Panc1 (cell line): ENCODE results near the gene SEPHS2. TPM values are rescaled to one million over a fixed set of nuclear protein-coding genes. Genes with fewer than 3 reads are reported as not detected.

Source experiments
- ATAC-seq: fragments of 200-7000 bp; cut with Tn5 transposase; 2 replicates; pipeline ENCODE4 v1.9.1; 2020; ENCODE audit warnings: mild to moderate bottlenecking, moderate library complexity
- BruUV-seq: library from RNA; stranded (reverse); fragments of 400-500 nt; replicated peaks from 2 replicates; lab custom pipeline; 2021; lab: Mats Ljungman, UMichigan
- CTCF ChIA-PET: fragments of 300-600 bp; sonication (Branson Sonifier 250); formaldehyde crosslinking; loops from one replicate; lab custom pipeline; 2022; ENCODE audit warnings: antibody characterized with exemption; lab: Charles Lee
- POLR2A ChIA-PET: fragments of 300-600 bp; sonication (Branson Sonifier 250); formaldehyde crosslinking; loops from one replicate; lab custom pipeline; 2022; ENCODE audit warnings: antibody characterized with exemption; lab: Charles Lee
- DNase-seq: peaks from one replicate; pipeline ENCODE4 v3.0.0-alpha.2; 2010; ENCODE audit warnings: low read depth, low spot score
- H3K27ac ChIP-seq: 2 replicates; pipeline ENCODE4 v1.5.1; 2011; ENCODE audit warnings: mild to moderate bottlenecking, low read length, inconsistent platforms
- H3K27me3 ChIP-seq: fragments of 200-500 bp; sonication (Bioruptor generic); 2 replicates; pipeline ENCODE4 v1.6.0; 2014; ENCODE audit warnings: low read length, inconsistent platforms; ENCODE audit not compliant: control insufficient read depth, insufficient read depth
- H3K36me3 ChIP-seq: fragments of 200-500 bp; sonication (Bioruptor generic); 2 replicates; pipeline ENCODE4 v1.5.1; 2014; ENCODE audit warnings: inconsistent platforms, mild to moderate bottlenecking, low read length, moderate library complexity; ENCODE audit not compliant: control insufficient read depth, insufficient read depth
- H3K4me1 ChIP-seq: 2 replicates; pipeline ENCODE4 v1.5.1; 2011; ENCODE audit warnings: inconsistent platforms, mild to moderate bottlenecking, low read length, moderate library complexity; ENCODE audit not compliant: control insufficient read depth, insufficient read depth
- H3K4me3 ChIP-seq, 2 experiments: 2 replicates each; pipeline ENCODE4 v1.5.1; 2011 to 2012; ENCODE audit warnings: low read depth in 2 of 2, low read length in 2 of 2, mild to moderate bottlenecking in 2 of 2, inconsistent platforms in 1 of 2, moderate library complexity in 1 of 2
- H3K9me3 ChIP-seq: fragments of 200-500 bp; sonication (Bioruptor generic); 2 replicates; pipeline ENCODE4 v1.5.1; 2014; ENCODE audit warnings: low read depth, mild to moderate bottlenecking, inconsistent platforms, low read length, moderate library complexity; ENCODE audit not compliant: control insufficient read depth, insufficient read depth
- CTCF ChIP-seq: fragments of 450-650 bp; IDR thresholded peaks from 2 replicates; pipeline ENCODE4 v1.5.1; 2017; ENCODE audit warnings: mild to moderate bottlenecking
- POLR2AphosphoS5 ChIP-seq: IDR thresholded peaks from 2 replicates; pipeline ENCODE4 v1.6.1; 2012; ENCODE audit warnings: mild to moderate bottlenecking, low read depth, low read length, moderate library complexity
- REST ChIP-seq, 2 experiments: IDR thresholded peaks; 2 replicates each; pipeline ENCODE4 v1.6.1; 2011 to 2012; ENCODE audit warnings: low read depth in 2 of 2, control low read depth in 1 of 2, low read length in 1 of 2, mild to moderate bottlenecking in 1 of 2, moderate library complexity in 1 of 2; ENCODE audit not compliant: insufficient read depth in 1 of 2
- SIN3A ChIP-seq: IDR thresholded peaks from 2 replicates; pipeline ENCODE4 v1.6.1; 2012; ENCODE audit warnings: low read depth, mild to moderate bottlenecking, low read length, moderate library complexity, borderline replicate concordance; ENCODE audit not compliant: insufficient read depth
- TCF7L2 ChIP-seq: IDR thresholded peaks from 2 replicates; pipeline ENCODE4 v1.6.1; 2011; ENCODE audit warnings: mild to moderate bottlenecking, low read depth, low read length, inconsistent platforms
- in situ Hi-C: cut with HindIII; loops from 2 replicates; pipeline ENCODE4 v1.10.0; 2016; ENCODE audit warnings: low sequenced_read_pairs, low pct_unique_long_range_greater_than_20kb
- intact Hi-C: fragments of 100-400 bp; cut with micrococcal nuclease; formaldehyde crosslinking; loops from one replicate; pipeline ENCODE4 v1.10.0; 2022; ENCODE audit not compliant: unreplicated experiment
- total RNA-seq: library from RNA; stranded (reverse); gene quantifications from one replicate; pipeline ENCODE4 v1.2.1, GENCODE V29; 2021; ENCODE audit not compliant: unreplicated experiment

SEPHS2 gene
- total RNA-seq, 1 experiment from 2014 or later = 68.5 TPM

DNA sequence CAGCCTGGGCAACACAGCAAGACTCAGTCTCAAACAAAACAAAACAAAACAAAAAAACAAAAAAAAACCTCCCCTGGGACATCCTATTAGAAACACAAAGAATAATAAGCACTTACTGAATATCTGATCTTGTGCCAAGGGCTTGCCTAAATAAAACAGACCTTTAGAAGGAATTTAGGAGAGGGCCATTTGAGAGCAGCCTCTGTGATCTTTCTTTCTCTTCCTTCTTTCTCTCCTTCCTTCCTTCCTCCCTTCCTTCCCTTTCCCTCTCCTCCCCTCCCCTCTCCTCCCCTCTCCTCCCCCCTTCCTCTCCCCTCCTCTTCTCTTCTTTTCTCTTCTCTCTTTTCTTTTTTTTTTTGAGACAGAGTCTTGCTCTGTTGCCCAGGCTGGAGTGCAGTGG, 39.2 kb upstream of the SEPHS2 start:
- in situ Hi-C loops = no loop called here

GRCh38 chr16:30482366-30482765, 36.7 kb upstream of the SEPHS2 start:
- no peaks in the 10 kb centered on the region for H3K27me3 ChIP-seq

More for the DNA sequence above, 39.2 kb upstream of the SEPHS2 start:
- ATAC-seq (no peak), DNase-seq (no peak)
- H3K27ac ChIP-seq = no peak overlapping the region
- no peaks in the 10 kb centered on the region for H3K36me3 ChIP-seq
- no peak for TF ChIP-seq REST (IDR thresholded peaks at IDR 0.05; ENCODE audit: insufficient read depth in 1 of 2, low read depth in 2 of 2, low read length in 1 of 2)
- TF ChIP-seq SIN3A = no peak
- no peak for TF ChIP-seq CTCF
- TF ChIP-seq POLR2AphosphoS5 = no peak
- no peak for TF ChIP-seq TCF7L2
- H3K27me3 ChIP-seq = no peaks in the 10 kb centered on the region
- BruUV-seq = no TSS peak
- CTCF ChIA-PET = no interaction called here
- no peaks in the 10 kb centered on the region for H3K4me1 ChIP-seq
- H3K9me3 ChIP-seq = no peaks in the 10 kb centered on the region
- no peak overlapping the region for H3K4me3 ChIP-seq
- POLR2A ChIA-PET = no interaction called here
- intact Hi-C loops = no loop called here

More at GRCh38 chr16:30482366-30482765, 36.7 kb upstream of the SEPHS2 start:
- TF ChIP-seq REST (IDR thresholded peaks at IDR 0.05; ENCODE audit: insufficient read depth in 1 of 2, low read depth in 2 of 2, low read length in 1 of 2) = no peak
- TF ChIP-seq TCF7L2 = no peak
- TF ChIP-seq SIN3A = no peak
- no peak for TF ChIP-seq CTCF
- TF ChIP-seq POLR2AphosphoS5 = no peak
- ChIA-PET CTCF (no interaction called here), POLR2A (no interaction called here)
- in situ Hi-C loops (no loop called here), intact Hi-C loops (no loop called here)
- no peak overlapping the region for H3K27ac ChIP-seq
- no peak for DNase-seq
- no peaks in the 10 kb centered on the region for H3K36me3 ChIP-seq
- ATAC-seq = no peak
- BruUV-seq = no TSS peak
- no peaks in the 10 kb centered on the region for H3K4me1 ChIP-seq
- no peak overlapping the region for H3K4me3 ChIP-seq
- H3K9me3 ChIP-seq = no peaks in the 10 kb centered on the region
